Activated naive CD4-positive, alpha-beta T cell treated with anti-CD3 and anti-CD28 coated beads for 36 hours (primary cell): Measurements from ENCODE around the gene CLOCK. TPM values are rescaled to one million over a fixed set of nuclear protein-coding genes. Genes with fewer than 3 reads are reported as not detected.

ENCODE experiments used
- CTCF ChIA-PET: fragments of 350-600 bp; sonication (Branson Sonifier 250); formaldehyde crosslinking; loops from one replicate; lab custom pipeline; 2021; ENCODE audit warnings: antibody characterized with exemption; lab: Charles Lee
- DNase-seq: peaks from one replicate; pipeline ENCODE4 v3.0.0-alpha.2; 2020
- H3K27ac Mint-ChIP-seq: one replicate; pipeline ENCODE4 v1.8.0; 2021; ENCODE audit warnings: mild to moderate bottlenecking, mixed read lengths
- H3K27me3 Mint-ChIP-seq: one replicate; pipeline ENCODE4 v1.8.0; 2021; ENCODE audit warnings: low read depth, mixed read lengths
- H3K36me3 Mint-ChIP-seq: one replicate; pipeline ENCODE4 v1.8.0; 2021; ENCODE audit warnings: low read depth, mixed read lengths
- H3K4me1 Mint-ChIP-seq: one replicate; pipeline ENCODE4 v1.8.0; 2021; ENCODE audit warnings: low read depth, mixed read lengths
- H3K4me3 Mint-ChIP-seq: one replicate; pipeline ENCODE4 v1.8.0; 2021; ENCODE audit warnings: mild to moderate bottlenecking, moderate library complexity, mixed read lengths
- H3K9me3 Mint-ChIP-seq: one replicate; pipeline ENCODE4 v1.8.0; 2021; ENCODE audit warnings: mixed read lengths
- intact Hi-C: fragments of 100-400 bp; cut with micrococcal nuclease; formaldehyde crosslinking; loops from one replicate; pipeline ENCODE4 v1.15.1; 2023
- total RNA-seq, 2 experiments: library from RNA; stranded (reverse); gene quantifications; one replicate each; pipeline ENCODE4 v1.2.3, GENCODE V29; 2021

The CLOCK gene
- total RNA-seq, 2 experiments from 2014 or later: 8.1 to 8.5 TPM

DNA sequence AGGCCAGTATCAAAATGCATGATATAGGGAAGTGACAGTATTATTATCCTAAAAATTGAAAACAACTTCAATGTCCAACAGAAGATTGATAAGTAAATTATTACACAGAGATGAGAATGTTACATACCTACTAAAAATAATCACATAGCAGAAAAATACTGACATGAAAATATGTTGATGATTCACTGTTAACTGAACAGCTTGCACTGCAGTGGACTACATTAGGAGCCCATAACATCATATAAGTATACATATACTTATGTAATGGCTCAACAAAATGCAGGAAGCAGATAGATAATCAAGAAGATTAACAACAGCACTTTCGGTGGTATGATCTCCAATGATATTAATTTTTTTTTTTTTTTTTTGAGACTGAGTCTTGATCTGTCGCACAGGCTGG lies 7.1 kb downstream of the CLOCK start:
- H3K27ac Mint-ChIP-seq: no peak overlapping the region
- H3K36me3 Mint-ChIP-seq: peaks cover 5% of the 10 kb centered on the region
- no peak for DNase-seq
- intact Hi-C loops: no loop called here
- H3K4me3 Mint-ChIP-seq: no peak overlapping the region
- peaks cover 48% of the 10 kb centered on the region for H3K4me1 Mint-ChIP-seq
- H3K9me3 Mint-ChIP-seq: no peaks in the 10 kb centered on the region
- H3K27me3 Mint-ChIP-seq: no peaks in the 10 kb centered on the region
- CTCF ChIA-PET: interaction anchor here (0.7 kb wide), 1 partner anchor 227 kb away, joined by 4 read pairs; no protein-coding TSS in a partner anchor

DNA sequence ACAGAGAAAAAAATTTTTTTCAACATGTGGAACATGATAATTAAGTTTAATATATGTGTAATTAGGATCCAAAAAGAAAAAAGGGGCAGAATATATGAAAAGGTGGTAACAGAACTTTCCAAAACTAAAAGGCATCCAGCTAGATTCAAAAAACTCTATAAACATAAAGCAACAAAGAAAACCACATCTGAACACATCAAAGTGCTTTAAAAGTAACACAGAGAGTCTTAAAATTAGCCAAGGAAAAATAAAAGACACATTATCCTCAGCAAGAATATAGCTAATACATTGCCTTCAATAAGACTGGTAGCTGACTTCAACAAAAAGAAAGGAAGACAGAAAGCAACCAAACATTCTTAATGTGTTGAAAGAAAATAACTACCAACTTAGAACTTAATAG lies 8.2 kb downstream of the CLOCK start:
- no peak for DNase-seq
- intact Hi-C loops: no loop called here
- CTCF ChIA-PET: interaction anchor here (0.6 kb wide), 1 partner anchor 441 kb away, joined by 3 read pairs; no protein-coding TSS in a partner anchor
- Mint-ChIP-seq H3K4me3 (no peak overlapping the region), H3K27ac (no peak overlapping the region), H3K27me3 (no peaks in the 10 kb centered on the region), H3K36me3 (peaks cover 16% of the 10 kb centered on the region), H3K9me3 (peaks cover 6% of the 10 kb centered on the region), H3K4me1 (peaks cover 39% of the 10 kb centered on the region)

GRCh38 chr4:55534306-55534705 lies 12.4 kb downstream of the CLOCK start:
- Mint-ChIP-seq H3K27ac (no peak overlapping the region), H3K4me1 (peaks cover 17% of the 10 kb centered on the region), H3K4me3 (no peak overlapping the region), H3K36me3 (peaks cover 39% of the 10 kb centered on the region), H3K9me3 (peaks cover 18% of the 10 kb centered on the region), H3K27me3 (no peaks in the 10 kb centered on the region)
- CTCF ChIA-PET: no interaction called here
- DNase-seq: no peak
- intact Hi-C loops: no loop called here

- peaks cover 3% of the 10 kb centered on the region for H3K4me1 Mint-ChIP-seq
- no peak for DNase-seq
- CTCF ChIA-PET: interaction anchor here (0.6 kb wide), 1 partner anchor 121 kb away, joined by 3 read pairs; no protein-coding TSS in a partner anchor
- H3K36me3 Mint-ChIP-seq: peaks cover 43% of the 10 kb centered on the region
- H3K9me3 Mint-ChIP-seq: peaks cover 18% of the 10 kb centered on the region
- no peaks in the 10 kb centered on the region for H3K27me3 Mint-ChIP-seq
- H3K27ac Mint-ChIP-seq: no peak overlapping the region
- intact Hi-C loops: no loop called here
- no peak overlapping the region for H3K4me3 Mint-ChIP-seq
Observed at GRCh38 chr4:55530691-55531090, 16.0 kb downstream of the CLOCK start.

DNA sequence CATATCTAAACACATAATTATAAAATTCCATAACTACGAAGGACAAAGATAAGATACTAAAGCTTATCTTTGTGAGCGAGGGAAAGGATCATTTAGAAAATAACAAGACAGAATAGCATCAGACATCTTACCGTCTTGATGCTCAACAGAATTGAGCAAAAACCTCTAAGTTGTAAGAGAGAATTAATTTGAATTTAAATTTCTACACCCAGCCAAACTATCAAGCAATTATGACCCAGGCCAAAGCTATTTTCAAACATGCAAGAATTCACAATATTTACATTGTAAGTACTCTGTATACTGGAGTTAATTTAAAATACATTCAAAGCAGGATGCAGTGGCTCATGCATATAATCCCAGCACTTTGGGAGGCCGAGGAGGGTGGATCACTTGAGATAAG lies 16.5 kb downstream of the CLOCK start:
- peaks cover 18% of the 10 kb centered on the region for H3K9me3 Mint-ChIP-seq
- peaks cover 43% of the 10 kb centered on the region for H3K36me3 Mint-ChIP-seq
- intact Hi-C loops: no loop called here
- no peak overlapping the region for H3K27ac Mint-ChIP-seq
- CTCF ChIA-PET: no interaction called here
- no peak for DNase-seq
- H3K27me3 Mint-ChIP-seq: no peaks in the 10 kb centered on the region
- H3K4me1 Mint-ChIP-seq: peaks cover 4% of the 10 kb centered on the region
- no peak overlapping the region for H3K4me3 Mint-ChIP-seq

- CTCF ChIA-PET: no interaction called here
- peaks cover 33% of the 10 kb centered on the region for H3K36me3 Mint-ChIP-seq
- peaks cover 11% of the 10 kb centered on the region for H3K9me3 Mint-ChIP-seq
- H3K4me3 Mint-ChIP-seq: no peak overlapping the region
- peaks cover 11% of the 10 kb centered on the region for H3K4me1 Mint-ChIP-seq
- no peak overlapping the region for H3K27ac Mint-ChIP-seq
- intact Hi-C loops: no loop called here
- DNase-seq: no peak
- H3K27me3 Mint-ChIP-seq: no peaks in the 10 kb centered on the region
Observed at GRCh38 chr4:55528491-55528890, 18.2 kb downstream of the CLOCK start.

- CTCF ChIA-PET: interaction anchor here (0.6 to 1.0 kb wide), 3 partner anchors 11 to 341 kb away, joined by 3 to 4 read pairs (median 3); no protein-coding TSS in a partner anchor
- intact Hi-C loops: no loop called here
- peaks cover 11% of the 10 kb centered on the region for H3K4me1 Mint-ChIP-seq
- DNase-seq: no peak
- no peak overlapping the region for H3K4me3 Mint-ChIP-seq
- no peak overlapping the region for H3K27ac Mint-ChIP-seq
- peaks cover 2% of the 10 kb centered on the region for H3K9me3 Mint-ChIP-seq
- H3K36me3 Mint-ChIP-seq: peaks cover 13% of the 10 kb centered on the region
- H3K27me3 Mint-ChIP-seq: no peaks in the 10 kb centered on the region
Observed at GRCh38 chr4:55524844-55525571, 21.7 kb downstream of the CLOCK start.

GRCh38 chr4:55518442-55518841 lies 28.3 kb downstream of the CLOCK start:
- Mint-ChIP-seq H3K27me3 (no peaks in the 10 kb centered on the region), H3K9me3 (peaks cover 1% of the 10 kb centered on the region), H3K4me1 (peaks cover 9% of the 10 kb centered on the region), H3K27ac (no peak overlapping the region), H3K4me3 (no peak overlapping the region), H3K36me3 (peaks cover 5% of the 10 kb centered on the region)
- no peak for DNase-seq
- CTCF ChIA-PET: no interaction called here
- intact Hi-C loops: no loop called here

- no peak overlapping the region for H3K27ac Mint-ChIP-seq
- H3K36me3 Mint-ChIP-seq: peaks cover 4% of the 10 kb centered on the region
- H3K27me3 Mint-ChIP-seq: no peaks in the 10 kb centered on the region
- no peak for DNase-seq
- no peak overlapping the region for H3K4me3 Mint-ChIP-seq
- peaks cover 3% of the 10 kb centered on the region for H3K9me3 Mint-ChIP-seq
- peaks cover 9% of the 10 kb centered on the region for H3K4me1 Mint-ChIP-seq
- intact Hi-C loops: no loop called here
- CTCF ChIA-PET: no interaction called here
Observed at GRCh38 chr4:55517526-55518229, 29.0 kb downstream of the CLOCK start.

- no peak for DNase-seq
- Mint-ChIP-seq H3K4me1 (peaks cover 25% of the 10 kb centered on the region), H3K9me3 (peaks cover 3% of the 10 kb centered on the region), H3K27me3 (no peaks in the 10 kb centered on the region), H3K4me3 (no peak overlapping the region), H3K36me3 (peaks cover 12% of the 10 kb centered on the region), H3K27ac (no peak overlapping the region)
- CTCF ChIA-PET: no interaction called here
- intact Hi-C loops: no loop called here
Observed at GRCh38 chr4:55512922-55513571, 33.7 kb downstream of the CLOCK start.

DNA sequence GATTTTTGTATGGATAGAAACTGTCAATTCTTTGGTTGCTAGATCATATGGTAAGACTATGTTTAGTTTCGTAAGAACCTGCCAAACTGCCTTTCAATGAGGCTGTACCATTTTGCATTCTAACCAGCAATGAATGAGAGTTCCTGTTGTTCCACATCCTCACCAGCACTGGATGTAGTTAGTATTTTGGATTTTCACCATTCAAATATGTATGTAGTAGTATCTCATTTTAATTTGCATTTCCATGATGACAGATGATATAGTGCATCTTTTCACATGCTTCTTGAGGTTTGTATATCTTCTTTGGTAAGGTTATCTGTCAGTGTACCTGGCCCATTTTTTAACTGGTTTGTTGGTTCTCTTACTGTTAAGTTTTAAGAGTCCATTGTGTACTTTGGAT lies 34.6 kb downstream of the CLOCK start:
- no peaks in the 10 kb centered on the region for H3K27me3 Mint-ChIP-seq
- H3K9me3 Mint-ChIP-seq: peaks cover 2% of the 10 kb centered on the region
- CTCF ChIA-PET: no interaction called here
- H3K4me1 Mint-ChIP-seq: peaks cover 19% of the 10 kb centered on the region
- intact Hi-C loops: no loop called here
- DNase-seq: no peak
- H3K4me3 Mint-ChIP-seq: no peak overlapping the region
- no peak overlapping the region for H3K27ac Mint-ChIP-seq
- peaks cover 12% of the 10 kb centered on the region for H3K36me3 Mint-ChIP-seq

DNA sequence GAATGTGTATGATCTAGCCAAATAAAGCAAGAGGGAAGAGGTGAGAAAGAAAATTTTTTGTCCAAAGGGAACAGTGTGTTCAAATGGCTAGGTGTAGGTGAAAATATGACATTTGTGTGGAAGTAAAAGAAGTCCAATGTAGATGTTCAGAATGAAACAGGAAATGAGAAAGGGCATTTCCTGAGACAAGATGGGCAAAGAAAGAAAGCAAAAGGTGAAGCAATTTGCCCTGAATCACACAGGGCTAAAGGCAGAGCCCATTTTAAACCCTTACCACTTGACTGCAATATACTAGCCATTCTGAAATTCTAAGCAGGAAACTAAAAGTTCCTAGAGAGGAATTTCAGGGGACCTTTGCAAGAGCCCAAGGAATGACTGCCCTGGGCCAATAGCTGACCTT lies 36.0 kb downstream of the CLOCK start:
- peaks cover 2% of the 10 kb centered on the region for H3K9me3 Mint-ChIP-seq
- no peak overlapping the region for H3K4me3 Mint-ChIP-seq
- peaks cover 13% of the 10 kb centered on the region for H3K36me3 Mint-ChIP-seq
- CTCF ChIA-PET: no interaction called here
- H3K27me3 Mint-ChIP-seq: no peaks in the 10 kb centered on the region
- no peak for DNase-seq
- intact Hi-C loops: no loop called here
- peaks cover 19% of the 10 kb centered on the region for H3K4me1 Mint-ChIP-seq
- no peak overlapping the region for H3K27ac Mint-ChIP-seq
